DOHH2 (cell line): Measurements from ENCODE around the gene RIPK3.

ENCODE experiments used
- EZH2phosphoT487 ChIP-seq: fragments of 200-600 bp; sonication (generic); IDR thresholded peaks from 2 replicates; pipeline ENCODE4 v1.6.1; 2017; ENCODE audit warnings: borderline replicate concordance, mild to moderate bottlenecking, antibody characterized with exemption, low read length, moderate library complexity, mixed read lengths
- TF ChIP-seq, protein P1 (sequence below): fragments of 200-600 bp; sonication (generic); IDR thresholded peaks from one replicate; pipeline ENCODE4 v1.5.1; 2014; ENCODE audit warnings: antibody characterized with exemption, mild to moderate bottlenecking, low read depth, low read length; ENCODE audit not compliant: poor library complexity, severe bottlenecking

DNA sequence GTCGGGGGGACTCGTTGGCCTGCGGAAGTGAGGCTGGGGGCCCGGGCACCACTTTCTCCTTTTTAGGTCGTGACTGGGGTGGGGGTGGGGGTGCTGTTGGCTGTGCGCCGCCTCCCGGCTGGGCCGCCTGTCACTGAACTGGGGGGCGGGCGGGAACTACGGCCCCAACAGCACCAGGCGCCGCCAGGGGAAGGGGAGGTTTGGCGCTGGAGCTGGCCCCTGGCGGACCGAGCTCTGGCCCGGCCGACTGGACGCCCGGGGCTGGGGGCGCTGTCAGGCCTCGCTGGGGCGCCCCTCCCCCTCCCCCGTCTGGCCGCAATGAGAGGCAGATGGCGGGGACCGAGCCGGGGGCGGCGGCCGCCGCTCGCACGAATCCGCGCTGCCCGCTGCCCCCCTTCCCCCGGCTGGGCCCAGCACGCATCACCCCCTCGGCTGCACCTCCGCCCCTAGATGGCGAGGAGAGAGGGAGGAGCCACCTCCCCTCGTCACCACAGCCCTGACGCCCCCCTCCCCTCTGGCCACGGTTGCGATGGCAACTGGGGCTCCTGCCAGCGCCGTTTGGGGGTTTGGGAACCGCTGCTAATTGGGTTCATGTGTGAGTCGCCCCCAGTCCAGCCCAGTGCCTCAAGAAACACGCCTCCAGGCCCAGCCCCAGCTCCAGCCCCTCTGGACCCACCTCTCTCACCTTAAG, 28.9 kb upstream of the RIPK3 start:
- TF ChIP-seq, protein P1, sequence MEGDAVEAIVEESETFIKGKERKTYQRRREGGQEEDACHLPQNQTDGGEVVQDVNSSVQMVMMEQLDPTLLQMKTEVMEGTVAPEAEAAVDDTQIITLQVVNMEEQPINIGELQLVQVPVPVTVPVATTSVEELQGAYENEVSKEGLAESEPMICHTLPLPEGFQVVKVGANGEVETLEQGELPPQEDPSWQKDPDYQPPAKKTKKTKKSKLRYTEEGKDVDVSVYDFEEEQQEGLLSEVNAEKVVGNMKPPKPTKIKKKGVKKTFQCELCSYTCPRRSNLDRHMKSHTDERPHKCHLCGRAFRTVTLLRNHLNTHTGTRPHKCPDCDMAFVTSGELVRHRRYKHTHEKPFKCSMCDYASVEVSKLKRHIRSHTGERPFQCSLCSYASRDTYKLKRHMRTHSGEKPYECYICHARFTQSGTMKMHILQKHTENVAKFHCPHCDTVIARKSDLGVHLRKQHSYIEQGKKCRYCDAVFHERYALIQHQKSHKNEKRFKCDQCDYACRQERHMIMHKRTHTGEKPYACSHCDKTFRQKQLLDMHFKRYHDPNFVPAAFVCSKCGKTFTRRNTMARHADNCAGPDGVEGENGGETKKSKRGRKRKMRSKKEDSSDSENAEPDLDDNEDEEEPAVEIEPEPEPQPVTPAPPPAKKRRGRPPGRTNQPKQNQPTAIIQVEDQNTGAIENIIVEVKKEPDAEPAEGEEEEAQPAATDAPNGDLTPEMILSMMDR, result peak; percentile 28
- TF ChIP-seq EZH2phosphoT487, result no peak
